ENCODE measurements around the gene ARMC9.
"Not testable (repeated sequence)": the region's sequence is repeated elsewhere in the genome, so short reads cannot be mapped to it uniquely, and the experiment has no call there.

ARMC9 gene

DNA sequence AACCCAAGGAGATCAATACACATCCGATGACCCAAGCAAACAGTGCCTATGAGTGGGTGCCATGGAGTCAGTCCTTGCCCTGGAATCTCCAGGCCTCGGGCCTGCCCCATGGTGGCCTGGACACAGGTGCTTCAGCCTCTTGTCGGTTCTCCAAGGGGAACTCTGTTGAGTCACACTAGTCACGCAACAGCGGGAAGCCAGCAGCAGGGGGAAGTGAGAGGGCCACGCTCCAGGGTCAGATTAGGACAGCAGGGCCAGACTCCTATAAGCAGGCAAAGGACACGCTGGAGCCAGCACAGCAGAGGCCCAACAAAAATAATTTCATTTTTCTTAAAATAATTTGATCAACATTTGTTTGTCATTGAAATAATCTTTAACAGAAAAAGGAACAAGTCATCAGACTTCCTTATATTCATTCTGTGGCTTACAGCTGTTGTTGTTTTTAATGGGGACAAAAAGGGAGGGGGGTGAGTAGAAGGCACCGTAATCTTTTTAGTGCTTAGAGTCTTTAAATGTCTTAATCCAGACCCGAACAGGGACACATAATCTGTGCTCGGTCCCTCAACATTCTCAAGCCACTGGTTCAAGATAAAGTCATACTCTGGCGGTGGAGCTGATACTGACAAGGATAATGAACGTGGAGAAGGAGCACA, 16.4 kb upstream of the ARMC9 start:
- no peak for DNase-seq (ENCODE audit: low read depth in 2 of 2, low spot score in 1 of 2)

DNA sequence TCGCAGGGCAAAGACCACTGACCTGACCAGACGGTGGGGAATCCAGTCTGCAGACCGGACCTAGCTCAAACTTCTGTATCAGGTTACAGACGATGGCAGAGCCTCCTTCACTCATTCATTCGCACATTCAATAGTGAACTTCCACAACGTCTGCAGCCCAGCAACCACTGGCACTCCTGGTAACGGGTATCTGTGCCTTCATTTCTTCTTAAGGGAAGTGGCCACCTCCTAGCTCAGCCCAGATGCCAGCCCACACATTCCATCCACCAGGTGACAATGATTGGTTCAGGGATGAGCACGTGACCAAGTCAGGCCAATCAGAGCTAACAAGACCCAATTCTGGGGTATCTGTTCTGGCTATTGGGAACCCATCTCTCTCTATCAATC, 15.9 kb upstream of the ARMC9 start:
- no peak for DNase-seq (ENCODE audit: low read depth in 2 of 2, low spot score in 1 of 2)

DNA sequence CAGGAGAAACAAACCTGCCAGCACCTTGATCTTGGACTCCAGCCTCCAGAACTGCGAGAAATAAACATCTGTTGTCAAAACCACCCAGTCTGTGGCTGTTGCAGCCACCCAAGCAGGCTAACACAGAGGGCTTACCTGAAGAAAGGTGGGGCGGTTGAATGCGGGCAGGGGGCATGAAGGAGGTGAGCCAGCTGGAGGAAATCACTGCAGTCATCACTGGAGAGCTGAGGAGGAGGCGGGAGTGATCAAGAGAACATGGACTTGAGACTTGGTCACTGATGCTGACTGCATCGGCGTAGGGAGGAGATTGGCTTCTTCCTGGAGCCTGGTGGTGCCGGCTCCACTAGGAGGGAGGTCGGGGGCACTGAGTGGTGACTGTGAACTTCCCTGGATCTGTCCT, 14.6 kb upstream of the ARMC9 start:
- no peak for DNase-seq (ENCODE audit: low read depth in 2 of 2, low spot score in 1 of 2)

DNA sequence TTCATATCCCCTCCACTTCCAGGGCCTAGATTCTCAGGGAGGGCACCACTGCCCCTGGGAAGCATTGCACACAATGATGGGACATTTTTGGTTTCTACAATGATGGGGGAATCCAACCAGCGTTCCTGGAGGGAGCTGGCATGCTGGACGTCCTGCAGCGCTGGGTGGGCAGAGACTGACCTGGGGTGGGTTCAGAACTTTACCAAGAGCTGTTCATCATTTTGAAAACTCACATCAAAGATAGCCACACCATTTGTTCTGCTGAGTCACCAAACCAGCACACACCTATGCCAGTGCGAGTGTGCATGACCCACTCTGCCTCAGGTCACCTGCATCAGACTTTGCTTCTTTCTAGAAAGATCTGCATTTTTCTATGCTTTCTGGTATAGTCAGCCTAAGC, 14.1 kb upstream of the ARMC9 start:
- DNase-seq (ENCODE audit: low read depth in 2 of 2, low spot score in 1 of 2) = no peak

DNA sequence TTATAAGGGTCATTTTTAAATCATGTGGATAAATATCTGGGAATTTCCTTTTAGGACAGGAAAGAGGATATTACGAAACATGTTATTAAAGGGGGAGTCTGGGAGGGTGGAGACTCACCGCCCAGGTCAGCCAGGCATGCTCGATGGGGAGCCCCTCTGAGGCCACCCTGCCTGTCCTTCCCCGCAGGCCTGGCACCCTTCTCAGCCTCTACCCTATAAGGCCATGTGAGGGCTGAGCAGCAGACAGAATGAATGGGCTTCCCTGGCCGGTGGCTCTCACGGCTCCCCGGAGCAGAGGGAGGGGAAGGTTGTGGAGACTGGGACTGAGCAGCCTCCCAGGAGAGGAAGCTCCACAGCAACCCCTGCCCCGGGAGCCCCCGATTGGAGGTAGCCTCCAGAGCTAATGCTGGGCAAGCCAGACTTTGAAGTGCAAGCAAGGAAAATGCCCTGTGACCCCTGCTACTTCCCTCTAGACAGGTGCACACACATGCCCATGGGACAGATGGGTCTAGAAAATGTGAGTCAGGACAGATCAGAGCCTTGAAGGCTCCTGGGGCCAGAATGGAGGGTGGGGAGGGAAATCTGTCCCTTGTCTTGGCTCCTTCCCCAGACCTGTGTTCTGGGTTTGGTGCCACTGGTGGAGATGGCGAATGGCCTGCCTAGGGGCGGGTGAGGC, 13.2 kb upstream of the ARMC9 start:
- DNase-seq (ENCODE audit: low read depth in 2 of 2, low spot score in 1 of 2) = no peak

DNA sequence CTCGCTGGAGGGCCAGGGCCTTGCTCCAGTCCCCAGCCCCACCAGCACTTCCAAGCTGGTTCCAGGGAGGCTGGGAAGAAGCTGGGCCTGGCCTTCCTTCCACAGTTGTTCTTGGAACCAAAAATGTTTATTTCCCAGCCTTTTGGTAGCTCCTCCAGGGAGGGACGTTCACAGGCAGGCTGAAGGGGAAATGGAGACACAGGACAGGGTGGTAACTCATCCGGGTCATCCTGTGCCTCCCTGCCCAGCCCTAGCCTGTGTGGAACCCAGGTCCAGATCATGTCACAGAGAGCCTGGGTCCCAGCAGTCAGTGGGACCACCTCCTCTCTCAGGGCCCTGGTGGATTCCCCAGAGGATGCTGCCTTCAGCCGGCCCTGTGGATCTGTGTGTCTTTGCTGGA, 12.5 kb upstream of the ARMC9 start:
- DNase-seq (ENCODE audit: low read depth in 2 of 2, low spot score in 1 of 2) = no peak

DNA sequence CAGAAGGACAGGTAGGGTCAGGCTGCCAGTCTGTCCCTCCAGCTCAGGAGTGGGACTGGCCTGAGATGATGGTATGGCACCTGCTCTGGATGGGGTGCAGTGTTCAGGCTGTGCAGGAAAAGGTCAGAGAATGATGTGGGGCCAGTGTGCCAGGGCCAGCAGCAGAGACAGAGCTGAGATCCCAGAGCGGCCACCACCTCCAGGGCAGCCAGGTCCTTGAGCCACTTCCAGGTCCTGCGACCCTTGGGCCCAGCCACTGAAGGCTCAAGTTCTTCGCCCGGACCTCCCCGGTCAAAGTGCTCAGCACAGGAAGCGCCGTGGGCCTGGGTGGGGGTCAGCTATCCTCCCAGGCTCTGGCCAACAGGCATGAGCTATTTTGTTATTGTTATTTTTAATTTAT, 12.1 kb upstream of the ARMC9 start:
- no peak for DNase-seq (ENCODE audit: low read depth in 2 of 2, low spot score in 1 of 2)

DNA sequence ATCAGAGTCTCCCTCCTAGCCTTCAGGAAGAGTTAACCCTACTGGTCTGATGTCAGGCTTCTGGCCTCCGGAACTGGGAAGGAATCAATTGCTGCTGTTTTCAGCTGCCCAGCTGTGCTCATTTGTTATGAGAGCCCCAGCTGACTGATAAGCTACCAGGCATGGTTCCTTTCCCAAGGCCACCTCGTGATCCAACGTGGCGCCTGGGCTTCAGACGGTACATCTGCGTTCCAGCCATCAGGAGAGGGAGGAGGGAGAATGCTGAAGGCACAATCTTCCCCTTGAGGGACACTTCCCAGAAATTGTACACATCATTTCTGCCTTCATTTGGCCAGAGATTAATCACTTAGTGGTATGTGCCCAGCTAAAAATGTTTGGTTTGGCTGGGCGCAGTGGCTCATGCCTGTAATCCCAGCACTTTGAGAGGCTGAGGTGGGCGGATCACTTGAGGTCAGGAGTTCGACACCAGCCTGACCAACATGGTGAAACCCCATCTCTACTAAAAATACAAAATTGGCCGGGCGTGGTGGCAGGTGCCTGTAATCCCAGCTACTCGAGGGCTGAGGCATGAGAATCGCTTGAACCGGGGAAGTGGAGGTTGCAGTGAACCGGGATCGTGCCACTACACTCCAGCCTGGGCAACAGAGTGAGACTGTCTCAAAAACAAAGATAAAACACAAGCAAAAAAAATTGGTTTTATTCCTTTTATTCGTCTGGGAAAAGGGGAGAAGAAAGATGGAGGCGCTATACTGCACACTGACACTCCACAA, 10.5 kb upstream of the ARMC9 start:
- DNase-seq (ENCODE audit: low read depth in 2 of 2, low spot score in 1 of 2) = no peak

DNA sequence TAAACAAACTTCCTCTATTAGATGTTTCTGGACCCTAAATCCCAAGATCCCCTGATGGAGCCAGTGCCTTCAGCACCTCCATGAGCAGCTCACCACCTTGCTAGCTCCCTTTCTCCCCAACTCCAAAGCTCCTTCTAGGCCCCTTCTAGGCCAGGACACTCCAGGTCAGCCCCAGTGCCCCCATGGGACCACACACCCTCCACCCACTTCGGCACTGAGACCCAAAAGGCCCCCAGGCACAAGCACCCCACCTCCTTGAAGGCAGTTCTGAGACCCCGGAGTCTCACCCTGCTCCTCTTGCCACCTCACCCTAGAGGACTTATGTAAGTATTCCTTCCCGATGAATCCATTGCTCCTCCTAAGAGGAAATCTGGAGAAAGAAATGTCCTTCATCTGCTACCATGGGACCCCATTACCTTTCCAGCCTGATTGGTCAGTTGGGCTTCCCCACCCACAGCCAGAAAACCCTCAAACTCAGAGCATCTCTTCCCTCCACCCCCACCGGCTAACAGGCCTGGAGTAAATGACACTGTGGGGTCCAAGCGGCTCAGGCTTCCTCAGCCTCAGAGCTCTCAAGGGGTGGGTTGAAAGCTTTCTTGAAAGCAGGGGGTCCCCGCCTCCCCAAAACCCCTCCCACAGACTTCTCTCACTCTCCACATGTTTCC, 9.8 kb upstream of the ARMC9 start:
- no peak for DNase-seq (ENCODE audit: low read depth in 2 of 2, low spot score in 1 of 2)

DNA sequence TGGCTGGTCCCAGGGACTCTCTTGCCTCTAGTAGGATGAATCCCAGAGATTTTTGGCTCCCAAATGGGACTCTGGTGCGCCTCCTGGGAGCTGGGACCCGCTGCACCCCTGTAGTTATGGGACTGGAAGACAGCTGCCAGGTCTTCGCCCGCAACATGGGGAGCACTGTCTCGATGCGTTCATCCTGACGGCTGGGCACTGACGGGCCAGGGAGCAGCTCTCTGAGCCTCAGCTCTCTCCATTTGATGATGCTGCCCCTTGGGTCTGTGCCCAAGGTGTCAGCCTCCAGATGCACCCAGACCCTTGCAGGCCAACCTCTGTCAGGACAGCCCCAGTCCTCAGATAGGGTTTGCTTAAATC, 9.3 kb upstream of the ARMC9 start:
- no peak for DNase-seq (ENCODE audit: low read depth in 2 of 2, low spot score in 1 of 2)

DNA sequence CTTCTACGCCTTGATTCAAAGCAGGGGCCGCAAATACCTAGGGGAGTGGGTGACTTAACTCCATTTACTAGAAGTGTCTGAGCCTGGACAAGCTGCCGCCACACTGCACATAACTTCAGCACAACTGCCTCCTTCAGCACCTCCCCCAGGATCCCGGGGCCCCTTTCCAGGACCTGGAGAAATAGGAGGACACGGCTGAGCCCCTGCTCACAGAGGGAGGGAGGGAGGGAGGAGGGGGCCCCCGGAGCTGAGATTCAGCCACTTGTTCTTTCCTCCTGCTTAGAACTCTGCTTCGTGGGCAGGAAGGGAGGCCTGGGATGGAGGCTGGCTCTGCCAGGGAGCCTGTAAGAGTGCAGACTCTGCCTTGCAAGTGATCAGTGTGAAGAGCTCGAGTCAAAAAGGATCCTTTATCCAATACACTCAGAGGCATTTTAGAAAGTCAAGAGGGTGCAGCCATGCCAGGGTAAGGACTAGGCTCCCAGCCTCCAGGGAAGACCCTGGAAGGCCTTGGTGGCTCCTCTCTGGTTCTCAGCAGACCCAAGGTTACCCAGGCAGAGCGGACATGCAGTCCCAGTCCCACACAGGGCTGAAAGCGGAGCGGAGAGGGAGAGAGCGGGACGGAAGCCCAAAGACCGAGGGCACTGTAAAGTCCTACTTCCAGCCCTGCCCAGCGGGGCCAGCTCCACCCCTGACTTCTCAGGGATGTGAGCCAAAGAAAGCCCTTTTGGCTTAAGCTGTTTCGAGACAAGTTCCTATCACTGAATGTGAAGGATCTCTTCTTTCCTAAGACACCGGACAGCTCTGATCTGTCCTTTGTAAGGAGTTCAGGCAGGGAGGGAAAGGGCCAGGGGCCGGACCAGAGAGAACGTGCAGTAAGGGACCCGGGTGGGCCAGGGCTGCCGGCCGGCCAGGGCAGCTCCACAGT, 8.6 kb upstream of the ARMC9 start:
- DNase-seq (ENCODE audit: low read depth in 2 of 2, low spot score in 1 of 2) = no peak

DNA sequence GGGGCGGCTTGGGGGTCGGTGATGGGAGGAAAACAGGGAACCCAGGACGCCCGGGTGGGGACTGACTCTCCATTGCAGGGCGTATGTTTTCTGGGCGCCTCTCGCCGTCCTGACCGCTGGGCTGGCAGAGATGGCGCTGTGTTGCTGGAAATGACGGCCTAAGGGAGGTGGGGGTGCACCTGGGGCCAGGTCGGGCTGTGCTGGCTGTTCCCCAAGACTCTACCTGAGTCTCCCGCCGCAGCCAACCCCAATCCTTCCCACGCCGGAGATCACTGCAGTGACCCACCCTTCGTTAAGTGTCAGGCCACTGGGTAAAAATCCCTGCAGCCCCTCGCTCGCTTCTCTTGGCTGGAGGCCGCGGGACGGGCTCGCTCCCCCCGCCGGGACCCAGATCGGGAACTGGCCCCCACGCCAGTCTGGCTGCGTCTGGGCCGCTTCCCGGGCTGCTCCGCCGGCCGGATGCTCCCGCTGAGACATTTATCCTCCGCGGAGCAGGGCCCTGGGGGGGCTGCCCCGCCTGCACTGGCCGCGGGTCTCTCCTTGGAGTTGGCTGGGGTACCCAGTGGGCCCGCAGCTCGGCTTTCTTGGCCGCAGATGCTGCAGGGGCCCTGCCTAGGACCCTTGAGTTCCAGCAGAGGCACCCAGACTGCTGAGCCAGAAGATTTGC, 7.8 kb upstream of the ARMC9 start:
- DNase-seq (ENCODE audit: low read depth in 2 of 2, low spot score in 1 of 2) = no peak

DNA sequence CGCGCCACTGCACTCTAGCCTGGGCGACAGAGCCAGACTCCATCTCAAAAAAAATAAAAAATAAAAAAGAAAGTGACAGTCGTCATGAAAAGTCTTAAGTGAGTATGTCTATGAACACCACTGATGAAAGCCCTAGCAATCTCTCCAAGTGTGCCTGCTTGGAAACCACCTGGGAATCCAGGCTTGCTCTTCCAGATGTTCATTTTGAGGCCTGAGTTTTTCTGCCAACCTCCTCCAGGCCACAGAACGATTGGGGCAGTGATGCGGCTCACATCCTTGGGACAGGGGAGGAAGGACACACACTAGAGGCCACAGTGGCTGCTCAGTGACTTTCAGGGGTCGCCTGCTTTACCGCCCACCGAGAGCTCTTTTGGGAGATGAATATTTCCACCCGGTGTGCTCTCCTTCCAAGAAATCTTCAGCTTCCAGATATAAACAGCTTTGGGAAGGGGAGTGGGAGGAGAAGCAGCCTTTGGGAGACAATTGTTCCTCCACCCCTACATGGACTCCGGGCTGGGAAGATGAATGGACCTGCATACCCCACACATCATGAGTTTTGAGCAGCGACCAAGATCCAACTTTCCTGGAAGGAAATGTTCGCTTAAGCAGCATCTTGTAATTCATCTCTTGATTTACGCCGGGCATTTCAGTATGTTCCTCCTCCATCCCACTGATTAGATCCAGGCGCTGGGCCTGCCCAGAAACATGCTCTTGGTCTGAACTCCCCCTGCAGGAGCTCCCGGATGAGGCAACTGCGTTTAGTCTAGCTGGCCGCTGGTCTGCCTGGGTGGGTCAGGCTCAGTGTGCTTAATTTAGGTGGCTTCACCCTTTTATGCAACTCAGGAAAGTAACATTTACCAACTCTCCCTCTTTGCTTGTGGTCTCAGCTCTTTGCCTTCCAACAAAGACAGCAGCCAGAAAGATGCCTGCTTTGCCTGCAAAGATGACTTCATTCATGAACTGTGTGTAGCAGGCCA, 6.2 kb upstream of the ARMC9 start:
- no peak for DNase-seq (ENCODE audit: low read depth in 2 of 2, low spot score in 1 of 2)

DNA sequence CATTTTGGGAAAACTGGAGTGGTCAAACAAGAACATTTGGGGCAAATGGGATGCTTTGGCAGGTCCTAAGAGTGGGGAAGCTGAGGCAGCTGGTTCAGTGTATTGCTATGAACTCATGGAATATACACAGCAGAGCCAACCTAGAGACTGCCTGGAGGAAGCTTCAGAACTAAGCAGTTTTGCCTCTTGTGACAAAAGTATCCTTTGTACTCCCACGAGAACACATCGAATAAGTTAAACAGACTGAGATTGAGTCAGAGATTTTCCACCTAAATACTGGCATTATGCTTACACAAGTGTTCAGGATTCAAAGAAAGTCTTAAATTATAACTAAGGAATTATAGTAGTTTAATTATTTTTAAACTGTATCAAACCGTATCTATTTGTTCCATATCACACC, 5.2 kb upstream of the ARMC9 start:
- no peak for DNase-seq (ENCODE audit: low read depth in 2 of 2, low spot score in 1 of 2)

DNA sequence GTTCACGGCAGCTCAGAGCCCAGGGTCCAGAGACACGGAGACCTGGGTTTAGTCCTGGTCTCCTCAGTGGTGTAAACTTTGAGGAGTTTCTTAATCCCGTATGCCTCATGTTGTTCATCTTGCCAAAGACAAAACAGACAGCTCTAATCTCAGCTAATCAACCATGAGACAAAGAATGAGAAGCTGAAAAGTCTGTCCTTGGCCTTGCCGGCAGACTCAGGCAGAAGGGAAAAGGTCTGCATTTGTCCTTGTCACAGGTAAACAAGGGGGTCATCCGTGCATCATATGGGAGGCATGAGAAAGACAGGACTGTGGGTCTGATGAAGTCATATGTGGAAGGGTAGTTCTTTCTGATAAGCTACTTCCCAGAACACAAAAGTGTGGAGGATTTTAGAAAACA, 1.8 kb upstream of the ARMC9 start:
- no peak for DNase-seq (ENCODE audit: low read depth in 2 of 2, low spot score in 1 of 2)

DNA sequence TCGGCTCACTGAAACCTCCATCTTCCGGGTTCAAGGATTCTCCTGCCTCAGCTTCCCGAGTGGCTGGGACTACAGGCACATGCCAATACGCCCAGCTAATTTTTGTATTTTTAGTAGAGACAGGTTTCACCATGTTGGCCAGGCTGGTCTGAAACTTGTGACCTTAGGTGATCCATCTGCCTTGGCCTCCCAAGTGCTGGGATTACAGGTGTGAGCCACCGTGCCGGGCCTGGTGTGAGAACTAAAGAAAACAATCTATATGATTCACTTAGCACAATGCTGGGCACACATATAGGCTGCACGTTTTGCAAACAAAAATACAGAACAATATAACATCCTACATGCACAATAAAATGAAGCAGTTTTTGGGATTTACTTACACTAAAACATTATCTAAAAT, 1.2 kb upstream of the ARMC9 start:
- not testable (repeated sequence) for DNase-seq (ENCODE audit: low read depth in 2 of 2, low spot score in 1 of 2)

DNA sequence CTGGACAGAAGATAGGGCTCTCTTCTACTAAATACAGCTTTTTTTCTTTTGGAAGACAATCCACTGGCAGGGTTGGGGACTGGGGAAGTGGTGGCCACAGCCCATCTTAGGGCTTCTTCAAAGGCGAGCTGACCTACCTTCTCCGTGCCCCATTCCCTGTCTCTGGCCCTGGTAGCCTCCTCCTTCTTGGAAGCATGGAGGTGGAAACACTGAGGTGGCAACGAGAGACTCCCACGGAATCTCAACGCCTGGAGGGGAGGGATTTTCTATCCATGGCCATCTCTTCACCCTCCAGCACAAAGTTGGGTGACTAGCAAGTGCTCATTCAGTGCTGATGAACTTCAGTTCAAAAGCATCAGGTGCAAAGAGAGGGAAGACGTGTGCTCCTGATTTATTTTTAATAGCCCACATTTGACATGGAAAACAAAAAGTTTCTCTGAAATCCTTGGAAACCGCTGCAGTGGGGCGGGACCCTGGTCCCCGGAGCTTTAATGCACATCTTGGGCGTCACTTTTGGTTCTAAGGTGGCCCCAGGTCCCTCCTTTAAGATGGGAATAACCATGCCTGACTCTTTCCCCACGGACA, 633 bp upstream of the ARMC9 start:
- no peak for DNase-seq (ENCODE audit: low read depth in 2 of 2, low spot score in 1 of 2)

DNA sequence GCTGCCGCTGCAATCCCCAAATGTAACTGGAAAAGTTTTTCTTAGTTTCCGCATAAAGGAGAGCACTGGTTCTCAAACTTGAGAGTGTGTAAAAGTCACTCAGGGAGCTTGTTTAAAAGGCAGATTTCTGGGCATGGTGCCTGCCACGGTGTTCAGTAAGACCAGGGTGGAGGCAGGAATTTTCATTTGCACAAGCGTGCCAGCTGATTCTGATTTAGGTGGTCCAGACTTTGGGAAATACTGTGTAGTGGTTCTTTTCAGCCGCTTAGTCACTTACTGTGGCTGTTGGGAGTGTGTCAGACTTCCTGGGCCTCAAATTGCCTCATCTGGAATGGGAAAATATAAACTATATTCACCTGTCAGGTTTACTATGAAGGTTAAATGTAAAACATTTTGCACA, 788 bp downstream of the ARMC9 start:
- DNase-seq (ENCODE audit: low read depth in 2 of 2, low spot score in 1 of 2) = no peak
